22Rv1 (cell line): ENCODE results near the gene FSHR.

Experiments
- H3K27ac ChIP-seq: fragments of 450-650 bp; 2 replicates; pipeline ENCODE4 v1.5.1; 2017
- ZFX ChIP-seq: fragments of 450-650 bp; IDR thresholded peaks from 2 replicates; pipeline ENCODE4 v1.6.1; 2017; ENCODE audit warnings: antibody characterized with exemption, borderline replicate concordance
- TF ChIP-seq, protein P1 (sequence below): fragments of 450-650 bp; IDR thresholded peaks from 2 replicates; pipeline ENCODE4 v1.5.1; 2017; ENCODE audit warnings: mild to moderate bottlenecking

The FSHR gene

DNA sequence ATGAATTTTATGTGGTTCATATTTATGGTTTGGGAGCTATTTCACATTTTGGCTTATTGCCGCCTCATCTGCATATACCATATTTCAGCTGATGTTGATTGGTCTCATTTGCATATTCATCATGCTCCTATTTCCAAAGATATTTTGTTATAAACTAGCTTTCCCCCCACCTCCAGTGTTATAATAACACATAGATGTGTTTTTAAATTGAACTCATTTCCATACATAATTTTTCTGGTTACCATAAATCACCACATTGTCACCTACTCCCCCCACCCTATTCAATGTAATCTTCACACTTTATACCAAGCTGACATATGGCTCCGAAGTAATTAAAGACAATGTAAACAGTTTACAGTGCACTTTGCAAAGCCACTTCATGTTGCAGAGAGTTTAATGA, 101.2 kb downstream of the FSHR start:
- no peak for TF ChIP-seq ZFX
- TF ChIP-seq, protein P1, sequence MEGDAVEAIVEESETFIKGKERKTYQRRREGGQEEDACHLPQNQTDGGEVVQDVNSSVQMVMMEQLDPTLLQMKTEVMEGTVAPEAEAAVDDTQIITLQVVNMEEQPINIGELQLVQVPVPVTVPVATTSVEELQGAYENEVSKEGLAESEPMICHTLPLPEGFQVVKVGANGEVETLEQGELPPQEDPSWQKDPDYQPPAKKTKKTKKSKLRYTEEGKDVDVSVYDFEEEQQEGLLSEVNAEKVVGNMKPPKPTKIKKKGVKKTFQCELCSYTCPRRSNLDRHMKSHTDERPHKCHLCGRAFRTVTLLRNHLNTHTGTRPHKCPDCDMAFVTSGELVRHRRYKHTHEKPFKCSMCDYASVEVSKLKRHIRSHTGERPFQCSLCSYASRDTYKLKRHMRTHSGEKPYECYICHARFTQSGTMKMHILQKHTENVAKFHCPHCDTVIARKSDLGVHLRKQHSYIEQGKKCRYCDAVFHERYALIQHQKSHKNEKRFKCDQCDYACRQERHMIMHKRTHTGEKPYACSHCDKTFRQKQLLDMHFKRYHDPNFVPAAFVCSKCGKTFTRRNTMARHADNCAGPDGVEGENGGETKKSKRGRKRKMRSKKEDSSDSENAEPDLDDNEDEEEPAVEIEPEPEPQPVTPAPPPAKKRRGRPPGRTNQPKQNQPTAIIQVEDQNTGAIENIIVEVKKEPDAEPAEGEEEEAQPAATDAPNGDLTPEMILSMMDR: no peak
- no peak overlapping the region for H3K27ac ChIP-seq

DNA sequence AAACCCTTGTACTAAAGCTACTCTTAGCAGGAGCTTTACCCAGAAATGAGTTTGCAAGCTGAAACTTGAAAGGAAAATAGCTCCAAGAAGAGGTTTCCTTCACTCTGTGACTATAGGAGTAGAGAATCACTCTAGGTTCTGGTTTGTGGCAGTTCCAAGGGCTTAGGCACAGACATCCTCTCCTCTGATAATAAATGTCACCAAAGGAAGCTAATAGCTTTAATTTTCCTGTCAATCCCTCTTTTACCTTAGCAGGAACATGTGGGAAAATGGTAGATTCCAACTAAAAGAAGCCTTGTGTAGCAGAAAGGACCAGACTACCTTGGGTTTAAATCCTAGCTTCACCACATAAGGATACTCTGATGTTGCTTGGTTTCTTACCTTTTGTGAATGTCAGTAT, 104.0 kb downstream of the FSHR start:
- no peak overlapping the region for H3K27ac ChIP-seq
- TF ChIP-seq, protein P1: no peak
- TF ChIP-seq ZFX: no peak

DNA sequence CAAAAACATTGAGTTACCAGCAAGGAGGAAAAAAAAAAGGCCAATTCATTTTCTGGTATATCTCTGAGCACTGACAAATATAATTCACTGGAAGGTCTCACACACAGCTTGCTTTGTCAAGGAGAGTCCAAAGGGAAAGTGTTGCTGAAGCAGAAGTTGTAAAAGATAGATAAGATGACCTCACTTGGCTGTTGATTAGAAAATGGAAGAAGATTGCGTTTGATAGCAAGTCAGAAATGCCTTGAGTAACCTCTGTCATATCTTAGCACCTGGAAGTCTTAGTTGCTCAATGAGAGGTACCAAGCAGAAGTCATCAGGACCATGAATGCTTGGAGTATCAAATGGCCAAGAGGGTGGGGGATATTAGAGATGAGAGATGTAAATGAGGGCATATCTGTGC, 105.2 kb downstream of the FSHR start:
- H3K27ac ChIP-seq: no peak overlapping the region
- TF ChIP-seq ZFX: no peak
- TF ChIP-seq, protein P1: no peak

DNA sequence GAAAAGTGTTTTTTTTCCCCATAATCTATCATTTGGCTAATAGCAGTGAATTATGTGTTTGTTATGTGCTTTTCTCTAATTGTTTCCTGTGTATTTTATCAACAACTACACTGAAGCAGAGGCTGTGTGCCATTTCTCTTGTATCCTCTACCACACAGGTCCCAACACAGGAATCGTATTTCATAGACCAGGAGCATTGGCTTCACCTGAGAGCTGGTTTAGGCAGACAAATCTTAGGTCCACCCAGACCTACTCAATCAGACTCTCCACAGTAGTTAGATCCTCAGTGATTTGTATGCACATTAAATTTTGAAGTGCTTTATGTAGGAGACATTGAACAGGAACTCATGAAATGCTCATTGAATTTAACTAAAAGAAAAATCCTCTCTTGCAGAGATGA, 109.2 kb downstream of the FSHR start:
- no peak overlapping the region for H3K27ac ChIP-seq
- TF ChIP-seq, protein P1: no peak
- no peak for TF ChIP-seq ZFX

DNA sequence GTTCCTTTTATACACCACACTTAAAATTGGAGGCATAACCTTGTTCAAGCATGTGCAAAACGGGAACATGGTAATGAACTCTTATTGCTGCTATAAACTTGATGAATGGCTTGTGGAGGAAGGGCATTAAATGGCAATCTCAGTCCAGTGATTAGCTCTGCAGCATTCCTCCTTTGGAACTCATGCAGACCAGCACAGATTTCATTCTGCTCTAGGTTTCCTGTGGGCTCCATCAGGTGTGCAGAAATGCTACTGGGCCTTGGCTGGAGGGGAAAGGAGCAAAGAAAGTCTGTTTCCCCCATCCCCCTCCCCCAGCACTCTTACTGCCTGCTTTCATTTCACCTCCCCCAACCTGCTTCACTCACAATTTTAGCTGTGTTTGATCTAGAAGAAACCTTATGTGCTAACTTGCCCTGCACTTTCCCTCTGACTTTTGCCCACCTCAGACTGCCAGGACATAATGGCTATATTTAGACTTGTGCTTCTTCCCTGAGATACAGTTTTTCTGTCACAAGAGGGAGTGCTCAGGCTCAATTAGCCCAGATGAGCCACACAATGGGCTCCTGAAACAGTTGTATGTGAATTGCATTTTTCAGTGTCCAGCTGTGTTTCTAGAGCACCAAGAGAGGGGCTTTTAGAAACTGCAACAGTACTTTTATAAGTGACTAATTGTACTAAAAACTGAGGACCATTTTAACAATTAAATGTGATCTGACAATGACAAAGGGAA, 109.8 kb downstream of the FSHR start:
- TF ChIP-seq, protein P1: no peak
- no peak for TF ChIP-seq ZFX
- H3K27ac ChIP-seq: no peak overlapping the region

DNA sequence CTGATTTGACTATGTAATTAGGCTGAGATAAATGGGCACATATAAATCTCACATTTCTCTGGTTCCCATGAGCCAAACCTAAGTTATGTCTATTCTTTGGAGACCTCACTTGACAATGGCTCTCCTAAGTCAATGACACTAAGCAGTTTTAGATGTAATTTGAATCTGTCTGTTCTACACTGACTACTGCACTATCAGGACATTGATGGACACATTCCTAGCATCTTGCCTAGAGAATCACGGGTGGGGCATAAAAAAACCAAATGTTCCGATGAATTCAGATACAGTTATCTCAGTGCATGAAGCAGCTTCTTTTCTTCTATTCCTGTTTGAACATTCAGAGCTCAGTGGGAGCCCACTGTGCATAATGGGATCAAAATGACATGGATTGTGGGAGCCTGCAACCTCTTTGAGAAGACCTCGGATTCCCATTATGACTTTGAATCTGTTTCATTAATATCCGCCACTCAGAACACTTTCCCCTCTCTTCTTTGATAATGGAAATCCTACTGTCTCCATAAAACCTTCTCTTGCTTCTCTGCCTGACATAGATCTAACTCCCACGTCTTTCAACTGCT, 110.8 kb downstream of the FSHR start:
- no peak overlapping the region for H3K27ac ChIP-seq
- TF ChIP-seq, protein P1: no peak
- no peak for TF ChIP-seq ZFX

DNA sequence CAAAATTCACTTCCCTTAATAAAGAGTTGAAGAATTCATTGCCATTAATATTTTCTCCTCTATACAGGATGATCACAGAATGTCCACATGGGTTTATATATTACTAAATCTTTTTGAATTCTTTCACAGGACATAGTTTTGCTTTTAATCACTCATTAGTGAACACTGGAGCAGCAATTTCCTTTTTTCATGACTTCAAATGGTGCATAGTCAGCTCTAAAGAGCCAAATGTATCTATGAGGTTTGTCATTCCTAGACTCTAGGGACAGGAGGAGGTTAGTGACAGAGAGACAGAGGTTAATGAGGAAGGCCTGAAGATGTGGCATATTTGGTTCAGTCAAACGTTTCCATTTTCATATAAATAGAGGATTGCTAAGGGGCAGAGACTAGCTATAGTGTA, 111.8 kb downstream of the FSHR start:
- no peak overlapping the region for H3K27ac ChIP-seq
- TF ChIP-seq ZFX: no peak
- TF ChIP-seq, protein P1: no peak
